Measurements from ENCODE around the gene CHPF2. TPM values are rescaled to one million over a fixed set of nuclear protein-coding genes. Genes with fewer than 3 reads are reported as not detected.
A peak's percentile ranks its signal among the peaks of the same experiment; 100 is the strongest.

The CHPF2 gene
- total RNA-seq, 1 donor from 2014 or later, result 12.1 TPM

- DNase-seq (no peak), ATAC-seq (no peak)
- intact Hi-C loops (cut with micrococcal nuclease), result no loop called here
Observed at GRCh38 chr7:151243045-151243349, 10.7 kb downstream of the CHPF2 start.

- peak; percentile 33 for DNase-seq
- intact Hi-C loops (cut with micrococcal nuclease), result no loop called here
Observed at GRCh38 chr7:151243408-151244195, 11.3 kb downstream of the CHPF2 start.

GRCh38 chr7:151244196-151244840, 12.0 kb downstream of the CHPF2 start:
- DNase-seq (peak; percentile 56), ATAC-seq (no peak)
- intact Hi-C loops (cut with micrococcal nuclease), result no loop called here

More at GRCh38 chr7:151243408-151244195, 11.3 kb downstream of the CHPF2 start:
- ATAC-seq, result no peak

- DNase-seq (no peak), ATAC-seq (no peak)
- intact Hi-C loops (cut with micrococcal nuclease), result no loop called here
Observed at GRCh38 chr7:151244841-151245346, 12.6 kb downstream of the CHPF2 start.

- ATAC-seq, result peak; percentile 4
- intact Hi-C loops (cut with micrococcal nuclease), result no loop called here
- peak; percentile 75 for DNase-seq
Observed at GRCh38 chr7:151245360-151246101, 13.2 kb downstream of the CHPF2 start.

- DNase-seq, result peak; percentile 30
- ATAC-seq, result no peak
- intact Hi-C loops (cut with micrococcal nuclease), result no loop called here
Observed at GRCh38 chr7:151246102-151246850, 14.0 kb downstream of the CHPF2 start.

- intact Hi-C loops (cut with micrococcal nuclease), result no loop called here
- DNase-seq (peak; percentile 42), ATAC-seq (no peak)
Observed at GRCh38 chr7:151246851-151247580, 14.7 kb downstream of the CHPF2 start.

GRCh38 chr7:151247611-151248345, 15.5 kb downstream of the CHPF2 start:
- peak; percentile 62 for DNase-seq
- intact Hi-C loops (cut with micrococcal nuclease), result no loop called here
- ATAC-seq, result peak; percentile 12

- intact Hi-C loops (cut with micrococcal nuclease), result no loop called here
- DNase-seq, result peak; percentile 89
- ATAC-seq, result peak; percentile 58
Observed at GRCh38 chr7:151248346-151249033, 16.2 kb downstream of the CHPF2 start, which contains the start of gene SMARCD3. Gene SMARCD3, minus strand, starts transcription at chr7:151248694. Its CDS starts 132 bp downstream, at chr7:151248562.

- ATAC-seq, result peak; percentile 39
- intact Hi-C loops (cut with micrococcal nuclease), result no loop called here
- peak; percentile 86 for DNase-seq
Observed at GRCh38 chr7:151249034-151249731, 16.9 kb downstream of the CHPF2 start.

GRCh38 chr7:151249732-151250072, 17.4 kb downstream of the CHPF2 start:
- DNase-seq (peak; percentile 79), ATAC-seq (peak; percentile 58)
- intact Hi-C loops (cut with micrococcal nuclease), result no loop called here

GRCh38 chr7:151250181-151251132, 18.2 kb downstream of the CHPF2 start:
- ATAC-seq, result no peak
- intact Hi-C loops (cut with micrococcal nuclease), result no loop called here
- DNase-seq, result peak; percentile 21

- intact Hi-C loops (cut with micrococcal nuclease), result no loop called here
- DNase-seq (peak; percentile 77), ATAC-seq (no peak)
Observed at GRCh38 chr7:151251328-151251688, 19.0 kb downstream of the CHPF2 start.

- DNase-seq, result peak; percentile 90
- intact Hi-C loops (cut with micrococcal nuclease), result no loop called here
- peak; percentile 58 for ATAC-seq
Observed at GRCh38 chr7:151251689-151252560, 19.6 kb downstream of the CHPF2 start.

GRCh38 chr7:151252561-151252835, 20.2 kb downstream of the CHPF2 start:
- intact Hi-C loops (cut with micrococcal nuclease), result no loop called here
- DNase-seq (peak; percentile 45), ATAC-seq (no peak)
